Measurements from ENCODE around the gene DOCK4.
A peak's percentile ranks its signal among the peaks of the same experiment; 100 is the strongest.

DOCK4 gene

GRCh38 chr7:112010994-112011393 lies 195.2 kb downstream of the DOCK4 start:
- no peak for DNase-seq (ENCODE audit: low spot score)

- no peak for DNase-seq (ENCODE audit: low spot score)
Observed at GRCh38 chr7:112010109-112010508, 196.1 kb downstream of the DOCK4 start.

GRCh38 chr7:112009081-112009480 lies 197.1 kb downstream of the DOCK4 start:
- no peak for DNase-seq (ENCODE audit: low spot score)

GRCh38 chr7:112007185-112007584 lies 199.0 kb downstream of the DOCK4 start:
- DNase-seq (ENCODE audit: low spot score), result no peak

GRCh38 chr7:112006071-112006470 lies 200.1 kb downstream of the DOCK4 start:
- DNase-seq (ENCODE audit: low spot score), result no peak

GRCh38 chr7:112005205-112005775 lies 200.9 kb downstream of the DOCK4 start:
- no peak for DNase-seq (ENCODE audit: low spot score)

- DNase-seq (ENCODE audit: low spot score), result no peak
Observed at GRCh38 chr7:112001091-112001826, 204.9 kb downstream of the DOCK4 start.

- no peak for DNase-seq (ENCODE audit: low spot score)
Observed at GRCh38 chr7:111998326-111998725, 207.9 kb downstream of the DOCK4 start.

- no peak for DNase-seq (ENCODE audit: low spot score)
Observed at GRCh38 chr7:111997546-111997945, 208.7 kb downstream of the DOCK4 start.

- DNase-seq (ENCODE audit: low spot score), result peak; percentile 12
Observed at GRCh38 chr7:111992601-111993000, 213.6 kb downstream of the DOCK4 start.

- no peak for DNase-seq (ENCODE audit: low spot score)
Observed at GRCh38 chr7:111990643-111991042, 215.6 kb downstream of the DOCK4 start.

- DNase-seq (ENCODE audit: low spot score), result no peak
Observed at GRCh38 chr7:111987886-111988285, 218.3 kb downstream of the DOCK4 start.

- DNase-seq (ENCODE audit: low spot score), result peak; percentile 12
Observed at GRCh38 chr7:111987115-111987826, 218.9 kb downstream of the DOCK4 start.

- no peak for DNase-seq (ENCODE audit: low spot score)
Observed at GRCh38 chr7:111986601-111987000, 219.6 kb downstream of the DOCK4 start.

- no peak for DNase-seq (ENCODE audit: low spot score)
Observed at GRCh38 chr7:111985798-111986197, 220.4 kb downstream of the DOCK4 start.

GRCh38 chr7:111982804-111983203 lies 223.4 kb downstream of the DOCK4 start:
- peak; percentile 29 for DNase-seq (ENCODE audit: low spot score)

GRCh38 chr7:111982133-111982532 lies 224.1 kb downstream of the DOCK4 start:
- no peak for DNase-seq (ENCODE audit: low spot score)

- DNase-seq (ENCODE audit: low spot score), result no peak
Observed at GRCh38 chr7:111980725-111981124, 225.5 kb downstream of the DOCK4 start.

GRCh38 chr7:111975346-111975745 lies 230.9 kb downstream of the DOCK4 start:
- no peak for DNase-seq (ENCODE audit: low spot score)

GRCh38 chr7:111960984-111961383 lies 245.2 kb downstream of the DOCK4 start:
- DNase-seq (ENCODE audit: low spot score), result no peak

GRCh38 chr7:111958896-111959295 lies 247.3 kb downstream of the DOCK4 start:
- DNase-seq (ENCODE audit: low spot score), result no peak

- DNase-seq (ENCODE audit: low spot score), result no peak
Observed at GRCh38 chr7:111958431-111958830, 247.8 kb downstream of the DOCK4 start.

- DNase-seq (ENCODE audit: low spot score), result no peak
Observed at GRCh38 chr7:111955616-111956015, 250.6 kb downstream of the DOCK4 start.
